Stomach (tissue), 9 donors: ENCODE data around the gene PRDM8. TPM values are rescaled to one million over a fixed set of nuclear protein-coding genes. Genes with fewer than 3 reads are reported as not detected.

ENCODE experiments used
- DNase-seq, 2 donors: peaks; one replicate each; pipeline versions ENCODE4 v3.0.0 to v3.0.0-alpha.2; 2013 to 2019
- H3K27ac ChIP-seq, 5 donors: fragments of 200-600 bp in 4 of 5; sonication (generic) in 4 of 5; one replicate each; pipeline ENCODE4 v1.5.1; 2013 to 2019; ENCODE audit warnings: mild to moderate bottlenecking in 1 of 5, moderate library complexity in 1 of 5
- H3K27me3 ChIP-seq, 3 donors: fragments of 200-600 bp; sonication (generic); one replicate each; pipeline ENCODE4 v1.5.1; 2017 to 2019; ENCODE audit warnings: mixed run types in 1 of 3
- H3K36me3 ChIP-seq, 4 donors: fragments of 200-600 bp; sonication (generic); 1 replicate in 3 of 4; 2 replicates in 1 of 4; pipeline ENCODE4 v1.5.1; 2016 to 2019
- H3K4me1 ChIP-seq, 4 donors: fragments of 200-600 bp; sonication (generic); one replicate each; pipeline ENCODE4 v1.5.1; 2016 to 2019
- H3K4me3 ChIP-seq, 4 donors: fragments of 200-600 bp; sonication (generic) in 3 of 4; one replicate each; pipeline ENCODE4 v1.5.1; 2016 to 2019; ENCODE audit warnings: mild to moderate bottlenecking in 1 of 4
- H3K9me3 ChIP-seq, 4 donors: fragments of 200-600 bp; sonication (generic); one replicate each; pipeline ENCODE4 v1.5.1; 2016 to 2019
- EP300 ChIP-seq: sonication (generic); formaldehyde crosslinking; IDR thresholded peaks from one replicate; pipeline ENCODE4 v1.6.1; 2017; ENCODE audit warnings: antibody characterized with exemption
- POLR2A ChIP-seq, 4 donors: fragments of 450-650 bp; IDR thresholded peaks; one replicate each; pipeline ENCODE4 v1.6.1; 2016; ENCODE audit warnings: antibody characterized with exemption in 4 of 4, control low read depth in 2 of 4, mild to moderate bottlenecking in 1 of 4, moderate library complexity in 1 of 4
- POLR2AphosphoS5 ChIP-seq, 3 donors: sonication (generic); formaldehyde crosslinking; IDR thresholded peaks; one replicate each; pipeline ENCODE4 v1.6.1; 2016; ENCODE audit warnings: antibody characterized with exemption in 3 of 3
- WGBS, 5 donors: extraction: QIAGEN DNeasy Blood & Tissue Kit in 3 of 5; methylation state at CpG; one replicate each; pipeline versions ENCODE4 v1.1.5 to v1.1.7; 2013 to 2018; 5-methylcytosine and 5-hydroxymethylcytosine counted together
- intact Hi-C: fragments of 100-400 bp; cut with DNase I; formaldehyde crosslinking; loops from one replicate; pipeline ENCODE4 v1.15.1; 2023; ENCODE audit warnings: low total_unique reads
- polyA plus RNA-seq, 3 donors: library from polyadenylated mRNA; stranded (reverse); fragments of 200-250 nt; gene quantifications; one replicate each; pipeline ENCODE4 v1.2.3, GENCODE V29; 2013
- total RNA-seq, 5 donors: library from RNA; depleted of rRNA; stranded (reverse); fragments of >200 nt; gene quantifications; one replicate each; pipeline versions ENCODE4 v1.1.0 to v1.2.3, GENCODE V29; 2014 to 2016
- TF ChIP-seq, protein P1 (sequence below), 7 experiments: fragments of 450-650 bp in 4 of 7; fragments of 200-600 bp in 3 of 7; sonication (generic) in 3 of 7; IDR thresholded peaks; one replicate each; pipeline ENCODE4 v1.5.1; 2016 to 2019; ENCODE audit warnings: antibody characterized with exemption in 7 of 7, control low read depth in 2 of 7, mild to moderate bottlenecking in 1 of 7
- donor health status: healthy with polysubstance abuse.
- donor health status: Bipolar disorder and iron deficiency.
- donor health status: healthy.

PRDM8 gene
- total and polyA plus RNA-seq, 8 donors: 1.6 to 22.8 (median 2.9) TPM; not detected in 1

DNA sequence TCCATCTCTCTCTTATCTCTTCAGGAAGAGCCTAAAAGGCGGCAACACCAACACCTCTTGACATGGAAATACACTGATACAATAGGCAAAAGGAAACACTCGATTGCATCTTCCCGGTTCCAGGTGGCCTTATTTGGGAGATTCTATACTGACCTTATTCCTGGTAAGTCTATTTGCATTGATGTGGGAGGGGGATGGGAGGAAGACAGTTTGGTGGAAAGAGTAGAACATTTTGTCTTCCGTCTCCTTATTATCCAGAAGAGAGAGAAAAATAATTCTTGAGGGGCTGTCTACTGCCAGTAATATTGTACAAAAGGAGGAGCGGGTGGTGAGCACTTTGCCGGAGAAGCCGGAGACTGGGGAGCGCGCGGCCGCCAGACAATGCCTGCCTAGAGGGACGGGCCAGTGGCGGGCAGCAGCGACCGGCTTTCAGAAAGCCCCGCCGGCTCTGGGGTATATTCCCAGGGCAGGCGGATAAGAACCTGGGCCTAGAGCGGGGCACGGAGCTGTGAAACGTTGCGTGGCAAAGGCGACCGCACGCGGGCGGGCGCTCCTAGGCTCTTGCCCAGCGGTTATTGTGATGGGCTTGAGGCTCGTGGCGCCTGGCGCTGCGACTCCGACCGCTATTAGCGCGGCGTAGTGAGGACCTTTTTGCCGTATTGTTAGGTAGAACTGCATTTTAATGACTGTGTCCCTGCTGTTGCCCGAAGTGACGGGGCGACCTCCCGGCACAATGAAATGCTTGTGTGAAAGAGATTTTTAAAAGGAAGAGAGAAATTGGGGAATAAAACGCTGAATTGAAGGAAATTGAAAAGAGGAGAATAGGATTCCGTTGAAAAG is 518 bp downstream of the PRDM8 start:
- Histone ChIP-seq H3K4me1 (peaks cover 20 to 40% (median 28%) of the 10 kb centered on the region in 4 donors), H3K27ac (peak overlapping the region in 1 of 5 donors; percentile 7), H3K4me3 (peak overlapping the region; percentile 21 to 44 (median 28)), H3K9me3 (no peaks in the 10 kb centered on the region), H3K27me3 (peaks cover 0 to 87% (median 31%) of the 10 kb centered on the region in 3 donors), H3K36me3 (peaks cover 0 to 15% (median 0%) of the 10 kb centered on the region in 4 donors)
- DNase-seq: peak in 1 of 2 donors; percentile 38
- intact Hi-C loops: no loop called here
- 13 to 48% (median 20%) methylated on average over 43 to 45 of the region's 45 CpGs for WGBS, 5 donors
- TF ChIP-seq POLR2AphosphoS5 (IDR thresholded peaks at IDR 0.05): no peak

DNA sequence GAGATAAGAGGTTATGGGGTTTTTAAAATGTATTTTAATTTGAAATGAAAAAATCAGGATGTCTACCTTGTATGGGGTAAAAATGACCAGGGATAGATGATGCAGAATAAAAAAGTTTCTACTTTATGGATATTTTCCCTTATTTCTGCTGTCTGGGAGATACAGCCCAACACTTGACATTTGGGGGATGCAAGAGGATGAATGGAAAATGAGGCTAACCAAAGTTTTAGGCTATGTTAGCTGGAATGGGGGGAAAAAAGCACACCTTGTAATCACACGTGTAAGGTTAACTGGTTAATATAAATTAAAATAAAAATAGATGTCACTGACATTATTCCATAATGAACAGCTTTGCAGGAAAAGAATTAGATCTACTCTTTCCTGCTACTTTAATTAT is 1.1 kb downstream of the PRDM8 start:
- WGBS, 5 donors: 35 to 51% (median 45%) methylated on average over 1 of the region's 1 CpG
- H3K27me3 ChIP-seq: peaks cover 0 to 88% (median 31%) of the 10 kb centered on the region in 3 donors
- no peak for DNase-seq
- peaks cover 0 to 15% (median 0%) of the 10 kb centered on the region in 4 donors for H3K36me3 ChIP-seq
- no peak for TF ChIP-seq EP300
- TF ChIP-seq POLR2A (IDR thresholded peaks at IDR 0.05): no peak
- TF ChIP-seq, protein P1, sequence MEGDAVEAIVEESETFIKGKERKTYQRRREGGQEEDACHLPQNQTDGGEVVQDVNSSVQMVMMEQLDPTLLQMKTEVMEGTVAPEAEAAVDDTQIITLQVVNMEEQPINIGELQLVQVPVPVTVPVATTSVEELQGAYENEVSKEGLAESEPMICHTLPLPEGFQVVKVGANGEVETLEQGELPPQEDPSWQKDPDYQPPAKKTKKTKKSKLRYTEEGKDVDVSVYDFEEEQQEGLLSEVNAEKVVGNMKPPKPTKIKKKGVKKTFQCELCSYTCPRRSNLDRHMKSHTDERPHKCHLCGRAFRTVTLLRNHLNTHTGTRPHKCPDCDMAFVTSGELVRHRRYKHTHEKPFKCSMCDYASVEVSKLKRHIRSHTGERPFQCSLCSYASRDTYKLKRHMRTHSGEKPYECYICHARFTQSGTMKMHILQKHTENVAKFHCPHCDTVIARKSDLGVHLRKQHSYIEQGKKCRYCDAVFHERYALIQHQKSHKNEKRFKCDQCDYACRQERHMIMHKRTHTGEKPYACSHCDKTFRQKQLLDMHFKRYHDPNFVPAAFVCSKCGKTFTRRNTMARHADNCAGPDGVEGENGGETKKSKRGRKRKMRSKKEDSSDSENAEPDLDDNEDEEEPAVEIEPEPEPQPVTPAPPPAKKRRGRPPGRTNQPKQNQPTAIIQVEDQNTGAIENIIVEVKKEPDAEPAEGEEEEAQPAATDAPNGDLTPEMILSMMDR (IDR thresholded peaks at IDR 0.05): no peak
- no peak for TF ChIP-seq POLR2AphosphoS5 (IDR thresholded peaks at IDR 0.05)
- H3K4me3 ChIP-seq: no peak overlapping the region
- intact Hi-C loops: no loop called here
- H3K9me3 ChIP-seq: no peaks in the 10 kb centered on the region
- no peak overlapping the region for H3K27ac ChIP-seq
- H3K4me1 ChIP-seq: peaks cover 25 to 46% (median 34%) of the 10 kb centered on the region in 4 donors

DNA sequence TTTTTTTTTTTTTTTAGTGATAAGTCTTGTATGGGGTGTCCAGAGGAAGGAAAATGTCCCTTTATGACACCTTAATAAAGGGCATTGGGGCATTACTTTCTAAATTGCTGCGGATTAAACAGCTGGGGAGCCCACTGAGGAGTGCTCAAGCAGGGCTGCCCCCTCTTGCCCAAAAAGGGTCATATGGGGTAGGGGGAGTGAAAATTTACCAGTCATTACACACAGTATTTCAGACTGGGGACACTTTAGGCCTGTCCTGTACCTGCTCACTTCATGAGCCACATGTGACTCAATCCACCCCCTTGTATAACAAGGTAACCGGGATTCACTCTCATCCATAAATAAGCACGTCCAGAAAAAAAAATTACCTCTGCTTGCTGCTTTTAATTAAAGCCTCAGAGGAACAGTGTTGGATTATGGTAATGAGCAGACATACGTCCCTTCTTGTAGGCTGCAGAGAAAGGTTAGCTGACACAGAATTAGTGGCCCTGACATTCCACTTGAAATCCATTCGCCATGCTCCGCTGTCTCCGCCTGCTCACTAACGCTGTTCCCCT is 1.8 kb downstream of the PRDM8 start:
- H3K27me3 ChIP-seq: peaks cover 0 to 84% (median 31%) of the 10 kb centered on the region in 3 donors
- H3K27ac ChIP-seq: no peak overlapping the region
- 48 to 68% (median 51%) methylated on average over 8 of the region's 8 CpGs for WGBS, 5 donors
- H3K36me3 ChIP-seq: peaks cover 0 to 15% (median 0%) of the 10 kb centered on the region in 4 donors
- DNase-seq: no peak
- TF ChIP-seq POLR2AphosphoS5 (IDR thresholded peaks at IDR 0.05) (no peak), EP300 (no peak), POLR2A (IDR thresholded peaks at IDR 0.05) (no peak)
- TF ChIP-seq, protein P1 (IDR thresholded peaks at IDR 0.05): no peak
- H3K4me1 ChIP-seq: peaks cover 25 to 49% (median 38%) of the 10 kb centered on the region in 4 donors
- H3K9me3 ChIP-seq: no peaks in the 10 kb centered on the region
- intact Hi-C loops: no loop called here
- H3K4me3 ChIP-seq: no peak overlapping the region

DNA sequence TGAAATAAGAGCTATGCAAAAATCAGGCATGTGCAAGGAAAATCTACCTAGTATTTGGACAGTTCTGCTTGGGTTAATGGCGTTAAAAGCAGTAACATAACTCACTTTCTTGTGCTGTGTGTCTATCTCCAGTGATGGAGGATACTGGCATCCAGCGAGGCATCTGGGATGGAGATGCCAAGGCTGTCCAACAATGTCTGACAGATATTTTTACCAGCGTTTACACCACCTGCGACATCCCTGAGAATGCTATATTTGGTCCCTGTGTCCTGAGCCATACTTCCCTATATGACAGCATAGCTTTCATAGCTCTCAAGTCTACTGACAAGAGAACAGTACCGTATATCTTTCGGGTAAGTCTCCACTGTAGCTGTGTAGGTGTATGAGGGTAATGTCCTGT is 2.6 kb downstream of the PRDM8 start:
- H3K36me3 ChIP-seq: peaks cover 0 to 15% (median 0%) of the 10 kb centered on the region in 4 donors
- WGBS, 5 donors: 47 to 70% (median 55%) methylated on average over 6 of the region's 6 CpGs
- H3K9me3 ChIP-seq: no peaks in the 10 kb centered on the region
- DNase-seq: no peak
- H3K4me3 ChIP-seq: no peak overlapping the region
- TF ChIP-seq EP300: no peak
- no peak for TF ChIP-seq POLR2AphosphoS5 (IDR thresholded peaks at IDR 0.05)
- TF ChIP-seq, protein P1 (IDR thresholded peaks at IDR 0.05): no peak
- TF ChIP-seq POLR2A (IDR thresholded peaks at IDR 0.05): no peak
- peaks cover 25 to 49% (median 39%) of the 10 kb centered on the region in 4 donors for H3K4me1 ChIP-seq
- intact Hi-C loops: no loop called here
- no peak overlapping the region for H3K27ac ChIP-seq
- peaks cover 0 to 82% (median 31%) of the 10 kb centered on the region in 3 donors for H3K27me3 ChIP-seq
